CD4-positive, alpha-beta T cell (primary cell): ENCODE results near the gene YTHDF2. TPM values are rescaled to one million over a fixed set of nuclear protein-coding genes. Genes with fewer than 3 reads are reported as not detected.

Experiments used
- ATAC-seq: fragments of 200-7000 bp; cut with Tn5 transposase; one replicate; pipeline ENCODE4 v1.10.0; 2022; ENCODE audit warnings: mild to moderate bottlenecking; ENCODE audit not compliant: poor library complexity
- CTCF ChIA-PET: fragments of 350-600 bp; sonication (Branson Sonifier 250); formaldehyde crosslinking; loops from one replicate; lab custom pipeline; 2021; ENCODE audit warnings: antibody characterized with exemption, inconsistent platforms; lab: Charles Lee
- POLR2A ChIA-PET: fragments of 350-600 bp; sonication (Branson Sonifier 250); formaldehyde crosslinking; loops from one replicate; lab custom pipeline; 2021; ENCODE audit warnings: antibody characterized with exemption, inconsistent platforms; lab: Charles Lee
- DNase-seq, 14 experiments: peaks; one replicate each; pipeline ENCODE4 v3.0.0-alpha.2; 2013 to 2020; ENCODE audit warnings: mixed read lengths in 2 of 14
- H3K27ac ChIP-seq, 2 donors: one replicate each; pipeline versions ENCODE4 v1.5.1 to v1.7.0; 2013; ENCODE audit warnings: low read length in 2 of 2, low read depth in 1 of 2, mild to moderate bottlenecking in 1 of 2
- H3K27me3 ChIP-seq, 2 experiments: 1 replicate in 1 of 2; 2 replicates in 1 of 2; pipeline versions ENCODE4 v1.6.1 to v1.7.0; 2013; ENCODE audit warnings: low read length in 2 of 2, control low read depth in 1 of 2, mild to moderate bottlenecking in 1 of 2, moderate library complexity in 1 of 2; ENCODE audit not compliant: insufficient read depth in 2 of 2, control insufficient read depth in 1 of 2
- H3K36me3 ChIP-seq: one replicate; pipeline ENCODE4 v1.6.1; 2013; ENCODE audit warnings: low read length, control low read depth; ENCODE audit not compliant: insufficient read depth
- H3K4me1 ChIP-seq: one replicate; pipeline ENCODE4 v1.6.1; 2013; ENCODE audit warnings: low read length, control low read depth; ENCODE audit not compliant: insufficient read depth
- H3K4me3 ChIP-seq: one replicate; pipeline ENCODE4 v1.5.1; 2013; ENCODE audit warnings: mild to moderate bottlenecking, low read length, moderate library complexity
- H3K9me3 ChIP-seq, 2 experiments: 1 replicate in 1 of 2; 2 replicates in 1 of 2; pipeline versions ENCODE4 v1.6.1 to v1.7.0; 2013; ENCODE audit warnings: low read length in 2 of 2, mild to moderate bottlenecking in 2 of 2, control low read depth in 1 of 2, moderate library complexity in 1 of 2; ENCODE audit not compliant: control insufficient read depth in 1 of 2, insufficient read depth in 1 of 2
- H3K27ac Mint-ChIP-seq: one replicate; pipeline ENCODE4 v1.8.0; 2020; ENCODE audit warnings: mixed read lengths
- H3K27me3 Mint-ChIP-seq: one replicate; pipeline ENCODE4 v1.8.0; 2021; ENCODE audit warnings: mixed read lengths
- H3K36me3 Mint-ChIP-seq: one replicate; pipeline ENCODE4 v1.8.0; 2021; ENCODE audit warnings: low read depth, mixed read lengths
- H3K4me1 Mint-ChIP-seq: one replicate; pipeline ENCODE4 v1.8.0; 2021; ENCODE audit warnings: low read depth, mixed read lengths
- H3K4me3 Mint-ChIP-seq: one replicate; pipeline ENCODE4 v1.8.0; 2020; ENCODE audit warnings: mild to moderate bottlenecking, mixed read lengths
- H3K9me3 Mint-ChIP-seq: one replicate; pipeline ENCODE4 v1.8.0; 2020; ENCODE audit warnings: mixed read lengths
- intact Hi-C, 2 experiments: fragments of 100-400 bp; cut with DNase I in 1 of 2; cut with micrococcal nuclease in 1 of 2; formaldehyde crosslinking; loops; one replicate each; pipeline versions ENCODE4 v1.15.1 to v1.9.0; 2023 to 2025; cut with DNase I, micrococcal nuclease
- total RNA-seq, 174 experiments: library from RNA in 2 of 174; stranded (reverse) in 2 of 174; gene quantifications; one replicate each; pipeline ENCODE4 v1.2.3 and lab custom pipeline; 2021 to 2026
- TF ChIP-seq, protein P1 (sequence below): fragments of 200-600 bp; IDR thresholded peaks from one replicate; pipeline ENCODE4 v1.8.0; 2022; ENCODE audit warnings: antibody characterized with exemption, mild to moderate bottlenecking

YTHDF2 gene
- total RNA-seq, 2 experiments from 2014 or later: 85.0 to 100 TPM

DNA sequence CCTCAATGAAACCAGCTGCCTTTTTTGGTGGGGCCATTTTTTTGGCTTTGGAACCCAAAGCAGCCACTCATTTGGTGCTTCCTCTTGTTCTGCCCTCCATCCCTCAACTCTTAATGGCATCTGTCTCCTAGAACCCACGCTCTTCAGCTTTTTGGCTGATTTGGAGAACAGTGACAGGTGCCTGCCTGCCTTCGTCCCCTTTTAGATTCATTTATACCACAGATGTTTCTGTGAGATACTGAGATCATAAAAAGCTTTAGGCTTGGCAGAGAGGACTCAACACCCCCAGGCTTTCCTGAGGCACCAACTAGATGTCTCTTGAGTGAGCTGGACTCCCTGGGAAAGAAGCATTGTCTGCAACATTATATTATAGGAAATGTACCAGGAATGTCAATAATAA lies 20.4 kb upstream of the YTHDF2 start:
- H3K27ac Mint-ChIP-seq: no peak overlapping the region
- H3K36me3 ChIP-seq: peaks cover 33% of the 10 kb centered on the region
- H3K27me3 Mint-ChIP-seq: no peaks in the 10 kb centered on the region
- no peaks in the 10 kb centered on the region for H3K9me3 Mint-ChIP-seq
- no peak overlapping the region for H3K4me3 Mint-ChIP-seq
- H3K27ac ChIP-seq: no peak overlapping the region
- ATAC-seq: no peak
- H3K9me3 ChIP-seq: no peaks in the 10 kb centered on the region
- intact Hi-C loops: no loop called here
- no peak overlapping the region for H3K4me3 ChIP-seq
- ChIA-PET CTCF (interaction anchor here (0.6 to 2.8 kb wide), 3 partner anchors 20 to 266 kb away, joined by 3 to 10 read pairs (median 3); partner anchors contain the start of gene YTHDF2), POLR2A (interaction anchor here (0.8 kb wide), 1 partner anchor 68 kb away, joined by 3 read pairs; the partner anchor contains the start of gene RNU11)
- H3K4me1 ChIP-seq: no peaks in the 10 kb centered on the region
- no peaks in the 10 kb centered on the region for H3K27me3 ChIP-seq
- peaks cover 38% of the 10 kb centered on the region for H3K36me3 Mint-ChIP-seq
- DNase-seq: no peak
- H3K4me1 Mint-ChIP-seq: no peaks in the 10 kb centered on the region
- TF ChIP-seq, protein P1, sequence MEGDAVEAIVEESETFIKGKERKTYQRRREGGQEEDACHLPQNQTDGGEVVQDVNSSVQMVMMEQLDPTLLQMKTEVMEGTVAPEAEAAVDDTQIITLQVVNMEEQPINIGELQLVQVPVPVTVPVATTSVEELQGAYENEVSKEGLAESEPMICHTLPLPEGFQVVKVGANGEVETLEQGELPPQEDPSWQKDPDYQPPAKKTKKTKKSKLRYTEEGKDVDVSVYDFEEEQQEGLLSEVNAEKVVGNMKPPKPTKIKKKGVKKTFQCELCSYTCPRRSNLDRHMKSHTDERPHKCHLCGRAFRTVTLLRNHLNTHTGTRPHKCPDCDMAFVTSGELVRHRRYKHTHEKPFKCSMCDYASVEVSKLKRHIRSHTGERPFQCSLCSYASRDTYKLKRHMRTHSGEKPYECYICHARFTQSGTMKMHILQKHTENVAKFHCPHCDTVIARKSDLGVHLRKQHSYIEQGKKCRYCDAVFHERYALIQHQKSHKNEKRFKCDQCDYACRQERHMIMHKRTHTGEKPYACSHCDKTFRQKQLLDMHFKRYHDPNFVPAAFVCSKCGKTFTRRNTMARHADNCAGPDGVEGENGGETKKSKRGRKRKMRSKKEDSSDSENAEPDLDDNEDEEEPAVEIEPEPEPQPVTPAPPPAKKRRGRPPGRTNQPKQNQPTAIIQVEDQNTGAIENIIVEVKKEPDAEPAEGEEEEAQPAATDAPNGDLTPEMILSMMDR: no peak

DNA sequence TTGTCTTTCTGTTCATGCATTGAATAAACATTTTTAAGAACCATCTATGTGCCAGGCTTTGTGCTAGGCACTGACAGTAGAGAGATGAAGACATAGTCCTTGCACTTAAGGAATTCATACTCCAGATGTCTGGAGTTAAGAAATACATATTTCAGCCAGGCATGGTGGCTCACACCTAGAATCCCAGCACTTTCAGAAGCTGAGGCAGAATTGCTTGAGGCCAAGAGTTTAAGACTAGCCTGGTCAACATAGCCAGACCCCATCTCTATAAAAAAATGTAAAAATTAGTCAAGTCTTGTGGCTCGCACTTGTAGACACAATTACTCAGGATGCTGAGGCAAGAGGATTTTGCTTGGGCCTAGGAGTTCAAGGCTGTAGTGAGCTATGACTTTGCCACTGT lies 18.6 kb upstream of the YTHDF2 start:
- H3K4me1 ChIP-seq: no peaks in the 10 kb centered on the region
- no peak overlapping the region for H3K27ac ChIP-seq
- Mint-ChIP-seq H3K9me3 (no peaks in the 10 kb centered on the region), H3K4me1 (no peaks in the 10 kb centered on the region), H3K4me3 (no peak overlapping the region), H3K36me3 (peaks cover 19% of the 10 kb centered on the region), H3K27ac (peak overlapping the region; percentile 17), H3K27me3 (no peaks in the 10 kb centered on the region)
- ChIA-PET CTCF (interaction anchor here (1.3 to 2.8 kb wide), 2 partner anchors 18 to 78 kb away, joined by 4 to 10 read pairs; partner anchors contain the start of gene YTHDF2), POLR2A (interaction anchor here (1.1 to 1.9 kb wide), 2 partner anchors 69 to 75 kb away, joined by 4 to 7 read pairs; partner anchors contain the start of gene RNU11)
- TF ChIP-seq, protein P1: no peak
- intact Hi-C loops: no loop called here
- no peak overlapping the region for H3K4me3 ChIP-seq
- H3K36me3 ChIP-seq: peaks cover 20% of the 10 kb centered on the region
- ATAC-seq (no peak), DNase-seq (no peak)
- no peaks in the 10 kb centered on the region for H3K9me3 ChIP-seq
- no peaks in the 10 kb centered on the region for H3K27me3 ChIP-seq

DNA sequence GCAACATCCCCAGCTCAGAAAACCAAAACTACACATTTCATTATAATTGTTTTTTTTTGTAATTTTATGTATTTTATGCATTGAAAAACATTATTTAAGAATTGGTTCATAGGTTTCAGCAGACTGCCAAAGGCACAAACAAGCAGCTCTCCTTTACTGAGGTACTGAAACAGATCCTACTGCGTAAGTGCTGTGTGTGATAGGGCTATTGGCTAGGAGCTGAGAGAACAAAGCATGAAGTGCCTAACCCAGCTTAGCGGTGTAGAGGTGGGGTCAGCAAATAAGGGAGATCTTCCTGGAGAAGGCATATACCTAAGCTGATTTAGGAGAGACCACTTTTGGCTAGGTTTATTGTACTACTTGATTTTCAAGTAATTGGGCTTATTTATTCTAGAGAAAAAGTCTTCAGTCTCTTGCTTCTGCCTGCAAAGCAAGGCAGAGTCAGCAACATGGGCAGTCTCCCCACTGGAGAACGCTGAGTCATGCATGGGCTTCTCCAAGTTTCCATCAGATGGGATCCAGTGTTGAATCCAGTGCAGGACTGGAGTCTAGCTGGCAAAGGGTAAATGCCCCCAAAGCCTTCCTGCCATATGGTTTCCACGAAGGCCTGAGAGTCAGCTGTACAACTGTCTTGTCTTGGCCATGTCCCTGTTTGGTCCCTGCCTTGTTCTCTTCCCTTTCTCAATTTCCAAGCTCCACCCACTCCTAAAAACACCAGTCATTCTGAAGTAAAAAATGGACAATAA lies 18.0 kb upstream of the YTHDF2 start:
- Mint-ChIP-seq H3K36me3 (peaks cover 13% of the 10 kb centered on the region), H3K9me3 (no peaks in the 10 kb centered on the region), H3K27me3 (no peaks in the 10 kb centered on the region), H3K27ac (no peak overlapping the region), H3K4me1 (no peaks in the 10 kb centered on the region), H3K4me3 (no peak overlapping the region)
- no peaks in the 10 kb centered on the region for H3K9me3 ChIP-seq
- CTCF ChIA-PET: interaction anchor here (1.3 kb wide), 1 partner anchor 78 kb away, joined by 4 read pairs; no protein-coding TSS in a partner anchor
- H3K4me3 ChIP-seq: no peak overlapping the region
- POLR2A ChIA-PET: interaction anchor here (1.1 to 1.9 kb wide), 2 partner anchors 70 to 75 kb away, joined by 4 to 7 read pairs; partner anchors contain the start of gene RNU11
- no peak overlapping the region for H3K27ac ChIP-seq
- intact Hi-C loops: no loop called here
- ATAC-seq: no peak
- H3K4me1 ChIP-seq: no peaks in the 10 kb centered on the region
- DNase-seq: no peak
- no peaks in the 10 kb centered on the region for H3K27me3 ChIP-seq
- peaks cover 14% of the 10 kb centered on the region for H3K36me3 ChIP-seq
- TF ChIP-seq, protein P1: no peak
